ENCODE results near the gene RNF217. TPM values are rescaled to one million over a fixed set of nuclear protein-coding genes. Genes with fewer than 3 reads are reported as not detected.
"Not testable (repeated sequence)": the region's sequence is repeated elsewhere in the genome, so short reads cannot be mapped to it uniquely, and the experiment has no call there.

RNF217 gene
- total and polyA plus RNA-seq, 5 donors from 2014 or later, result 0.12 TPM; not detected in 4

DNA sequence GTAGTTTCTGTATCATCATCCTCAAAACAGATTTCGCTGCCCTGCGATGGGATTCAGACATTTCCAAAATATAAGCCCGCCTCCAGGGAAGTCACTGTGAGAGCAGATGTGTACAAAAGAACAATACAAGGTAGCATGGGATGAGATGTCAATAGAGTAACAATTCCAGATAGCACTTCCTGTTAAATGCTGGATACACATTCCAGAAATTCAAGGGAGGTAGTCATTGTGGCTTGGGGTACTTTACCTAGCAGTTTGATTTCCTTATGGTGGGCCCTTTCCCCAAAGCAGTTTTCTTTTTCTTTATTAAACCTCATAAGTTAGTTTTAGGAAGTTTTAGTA lies 2.5 kb downstream of the RNF217 start:
- no peak overlapping the region for H3K27ac ChIP-seq (ENCODE audit: insufficient read depth, low read length, poor library complexity, severe bottlenecking)
- no peak overlapping the region for H3K4me3 Mint-ChIP-seq
- H3K4me1 Mint-ChIP-seq, result peaks cover 0 to 11% (median 0%) of the 10 kb centered on the region in 4 donors
- H3K36me3 ChIP-seq (ENCODE audit: control insufficient read depth, insufficient read depth, low read length), result no peaks in the 10 kb centered on the region
- H3K9me3 ChIP-seq (ENCODE audit: control insufficient read depth in 2 of 2, low read length in 2 of 2), result no peaks in the 10 kb centered on the region
- ATAC-seq (ENCODE audit: low read depth in 2 of 2), result no peak
- no peak overlapping the region for H3K27ac Mint-ChIP-seq
- H3K36me3 Mint-ChIP-seq, result no peaks in the 10 kb centered on the region
- no peaks in the 10 kb centered on the region for H3K4me1 ChIP-seq (ENCODE audit: control insufficient read depth, insufficient read depth, low read length, poor library complexity, severe bottlenecking)
- peaks cover 7% of the 10 kb centered on the region for H3K27me3 ChIP-seq (ENCODE audit: control insufficient read depth, insufficient read depth, low read length)
- peaks cover 0 to 6% (median 0%) of the 10 kb centered on the region in 7 donors for H3K9me3 Mint-ChIP-seq
- no peak overlapping the region for H3K4me3 ChIP-seq (ENCODE audit: low read depth, low read length)
- no peak for DNase-seq
- H3K27me3 Mint-ChIP-seq, result peaks cover 29% of the 10 kb centered on the region

DNA sequence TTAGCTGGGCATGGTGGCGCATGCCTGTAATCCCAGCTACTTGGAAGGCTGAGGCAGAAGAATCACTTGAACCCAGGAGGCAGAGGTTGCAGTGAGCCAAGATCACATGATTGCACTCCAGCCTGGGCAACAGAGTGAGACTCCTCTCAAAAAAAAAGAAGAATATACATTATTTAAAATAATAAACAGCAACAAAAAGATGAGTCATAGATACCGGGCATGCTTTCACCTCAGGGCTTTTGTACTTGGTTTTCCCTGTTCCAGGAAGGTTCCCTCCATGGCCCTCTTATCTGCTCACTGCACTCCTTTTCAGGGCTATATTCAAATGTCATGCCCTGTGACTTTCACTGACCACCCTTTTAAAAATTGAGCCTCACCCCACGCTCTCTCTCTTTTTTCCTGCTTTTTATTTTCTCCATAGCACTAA lies 3.2 kb downstream of the RNF217 start:
- not testable (repeated sequence) for H3K27me3 ChIP-seq (ENCODE audit: control insufficient read depth, insufficient read depth, low read length); ATAC-seq (ENCODE audit: low read depth in 2 of 2); H3K36me3 Mint-ChIP-seq; H3K4me3 ChIP-seq (ENCODE audit: low read depth, low read length); H3K27ac ChIP-seq (ENCODE audit: insufficient read depth, low read length, poor library complexity, severe bottlenecking); H3K4me3 Mint-ChIP-seq; DNase-seq; H3K9me3 Mint-ChIP-seq; H3K36me3 ChIP-seq (ENCODE audit: control insufficient read depth, insufficient read depth, low read length); H3K4me1 ChIP-seq (ENCODE audit: control insufficient read depth, insufficient read depth, low read length, poor library complexity, severe bottlenecking); H3K9me3 ChIP-seq (ENCODE audit: control insufficient read depth in 2 of 2, low read length in 2 of 2)
- peaks cover 0 to 11% (median 0%) of the 10 kb centered on the region in 4 donors for H3K4me1 Mint-ChIP-seq
- H3K27me3 Mint-ChIP-seq, result peaks cover 29% of the 10 kb centered on the region
- peak overlapping the region in 1 of 3 donors; percentile 70 for H3K27ac Mint-ChIP-seq

DNA sequence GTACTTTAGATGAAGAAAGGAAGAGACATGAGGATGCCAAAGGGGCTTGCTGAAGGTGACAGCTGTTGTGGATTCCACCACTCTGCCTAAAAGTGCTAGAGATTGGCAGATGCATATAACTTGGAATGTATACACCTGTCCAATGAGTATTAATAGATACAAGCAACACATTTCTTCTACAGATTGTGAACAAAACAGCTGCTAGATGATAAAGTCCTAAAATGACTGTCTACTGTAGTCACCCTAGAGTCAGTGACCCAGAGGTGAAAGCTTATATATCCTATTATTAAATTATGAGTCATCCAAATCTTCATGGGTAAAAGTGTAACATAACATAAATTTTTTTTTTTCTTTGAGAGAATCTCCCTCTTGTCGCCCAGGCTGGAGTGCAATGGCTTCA lies 5.2 kb downstream of the RNF217 start:
- peaks cover 3% of the 10 kb centered on the region for H3K27me3 ChIP-seq (ENCODE audit: control insufficient read depth, insufficient read depth, low read length)
- H3K27me3 Mint-ChIP-seq, result peaks cover 16% of the 10 kb centered on the region
- H3K36me3 Mint-ChIP-seq, result no peaks in the 10 kb centered on the region
- no peak overlapping the region for H3K27ac ChIP-seq (ENCODE audit: insufficient read depth, low read length, poor library complexity, severe bottlenecking)
- H3K4me1 Mint-ChIP-seq, result peaks cover 0 to 5% (median 0%) of the 10 kb centered on the region in 4 donors
- DNase-seq (no peak), ATAC-seq (ENCODE audit: low read depth in 2 of 2) (no peak)
- no peak overlapping the region for H3K4me3 Mint-ChIP-seq
- H3K9me3 ChIP-seq (ENCODE audit: control insufficient read depth in 2 of 2, low read length in 2 of 2), result no peaks in the 10 kb centered on the region
- H3K4me1 ChIP-seq (ENCODE audit: control insufficient read depth, insufficient read depth, low read length, poor library complexity, severe bottlenecking), result no peaks in the 10 kb centered on the region
- no peak overlapping the region for H3K27ac Mint-ChIP-seq
- no peaks in the 10 kb centered on the region for H3K36me3 ChIP-seq (ENCODE audit: control insufficient read depth, insufficient read depth, low read length)
- H3K9me3 Mint-ChIP-seq, result peaks cover 0 to 6% (median 4%) of the 10 kb centered on the region in 7 donors
- no peak overlapping the region for H3K4me3 ChIP-seq (ENCODE audit: low read depth, low read length)

DNA sequence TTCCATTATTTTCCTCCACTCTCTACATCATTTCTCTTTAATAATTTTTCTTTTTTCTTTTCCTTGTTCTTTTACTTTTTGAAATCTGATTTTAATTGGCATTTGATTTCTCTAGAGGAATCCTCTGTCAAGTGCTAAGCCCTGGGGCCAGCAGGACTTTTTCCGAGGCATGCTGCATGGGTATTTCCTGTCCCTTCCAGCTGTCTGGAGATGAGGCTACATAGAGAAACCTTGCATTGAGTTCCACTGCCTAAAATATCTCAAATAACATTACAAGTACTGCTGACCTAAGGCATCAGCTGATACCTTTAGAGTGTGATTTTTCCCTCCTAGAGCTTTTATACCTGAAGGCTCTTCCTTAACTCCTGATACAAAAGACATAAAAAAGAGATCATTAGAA lies 6.2 kb downstream of the RNF217 start:
- no peaks in the 10 kb centered on the region for H3K9me3 ChIP-seq (ENCODE audit: control insufficient read depth in 2 of 2, low read length in 2 of 2)
- Mint-ChIP-seq H3K4me1 (peaks cover 0 to under 1% (median 0%) of the 10 kb centered on the region in 4 donors), H3K27me3 (peaks cover 11% of the 10 kb centered on the region), H3K4me3 (no peak overlapping the region), H3K9me3 (peaks cover 0 to 6% (median 4%) of the 10 kb centered on the region in 7 donors), H3K27ac (no peak overlapping the region), H3K36me3 (no peaks in the 10 kb centered on the region)
- ATAC-seq (ENCODE audit: low read depth in 2 of 2), result no peak
- H3K36me3 ChIP-seq (ENCODE audit: control insufficient read depth, insufficient read depth, low read length), result no peaks in the 10 kb centered on the region
- H3K27ac ChIP-seq (ENCODE audit: insufficient read depth, low read length, poor library complexity, severe bottlenecking), result no peak overlapping the region
- H3K4me1 ChIP-seq (ENCODE audit: control insufficient read depth, insufficient read depth, low read length, poor library complexity, severe bottlenecking), result no peaks in the 10 kb centered on the region
- DNase-seq, result no peak
- no peak overlapping the region for H3K4me3 ChIP-seq (ENCODE audit: low read depth, low read length)
- H3K27me3 ChIP-seq (ENCODE audit: control insufficient read depth, insufficient read depth, low read length), result peaks cover 3% of the 10 kb centered on the region

DNA sequence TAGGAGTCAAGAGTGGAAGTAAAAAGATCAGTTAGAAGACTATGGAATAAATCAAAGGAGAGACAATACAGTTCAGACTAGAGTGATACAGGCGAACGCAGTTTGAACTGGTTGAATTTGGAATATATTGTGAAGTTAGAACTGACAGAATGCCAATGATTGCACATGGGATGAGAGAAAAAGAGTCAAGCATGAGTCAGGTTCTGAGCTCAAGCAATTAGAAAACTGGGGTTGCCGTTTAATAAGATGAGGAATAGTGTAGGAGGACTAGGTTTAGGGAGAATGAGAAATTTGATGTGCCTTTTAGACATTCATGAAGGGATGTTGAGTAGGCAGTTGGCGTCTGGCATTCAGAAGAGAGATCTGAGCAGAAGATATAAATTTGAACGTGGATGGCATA lies 8.0 kb downstream of the RNF217 start:
- DNase-seq (no peak), ATAC-seq (ENCODE audit: low read depth in 2 of 2) (no peak)
- Histone ChIP-seq H3K36me3 (ENCODE audit: control insufficient read depth, insufficient read depth, low read length) (no peaks in the 10 kb centered on the region), H3K27ac (ENCODE audit: insufficient read depth, low read length, poor library complexity, severe bottlenecking) (no peak overlapping the region), H3K9me3 (ENCODE audit: control insufficient read depth in 2 of 2, low read length in 2 of 2) (no peaks in the 10 kb centered on the region), H3K27me3 (ENCODE audit: control insufficient read depth, insufficient read depth, low read length) (no peaks in the 10 kb centered on the region), H3K4me3 (ENCODE audit: low read depth, low read length) (no peak overlapping the region), H3K4me1 (ENCODE audit: control insufficient read depth, insufficient read depth, low read length, poor library complexity, severe bottlenecking) (no peaks in the 10 kb centered on the region)
- Mint-ChIP-seq H3K9me3 (peaks cover 0 to 6% (median 3%) of the 10 kb centered on the region in 7 donors), H3K4me3 (no peak overlapping the region), H3K4me1 (no peaks in the 10 kb centered on the region), H3K27me3 (peaks cover 8% of the 10 kb centered on the region), H3K27ac (no peak overlapping the region), H3K36me3 (no peaks in the 10 kb centered on the region)

DNA sequence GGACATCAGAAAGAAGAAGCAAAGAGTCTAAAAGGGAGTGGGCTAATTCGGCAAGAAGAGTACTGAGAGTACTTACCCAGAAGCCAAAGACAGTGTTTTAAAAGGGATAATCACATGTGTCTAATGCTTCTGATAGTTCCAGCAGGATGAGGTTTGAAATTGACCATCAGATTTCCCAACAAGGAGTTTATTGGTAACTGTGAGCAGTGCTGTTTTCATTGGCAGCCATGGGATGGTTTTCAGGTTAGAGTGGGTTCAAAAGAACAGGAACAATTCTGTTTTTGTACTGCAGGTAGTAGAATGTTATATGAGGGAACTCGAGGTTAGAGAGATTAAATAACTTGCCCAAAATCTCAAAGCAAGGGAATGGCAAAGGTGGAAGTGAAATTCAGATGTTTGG lies 8.5 kb downstream of the RNF217 start:
- DNase-seq, result no peak
- Histone ChIP-seq H3K4me3 (ENCODE audit: low read depth, low read length) (no peak overlapping the region), H3K27me3 (ENCODE audit: control insufficient read depth, insufficient read depth, low read length) (no peaks in the 10 kb centered on the region), H3K36me3 (ENCODE audit: control insufficient read depth, insufficient read depth, low read length) (no peaks in the 10 kb centered on the region), H3K9me3 (ENCODE audit: control insufficient read depth in 2 of 2, low read length in 2 of 2) (no peaks in the 10 kb centered on the region), H3K27ac (ENCODE audit: insufficient read depth, low read length, poor library complexity, severe bottlenecking) (no peak overlapping the region), H3K4me1 (ENCODE audit: control insufficient read depth, insufficient read depth, low read length, poor library complexity, severe bottlenecking) (no peaks in the 10 kb centered on the region)
- no peak overlapping the region for H3K27ac Mint-ChIP-seq
- H3K36me3 Mint-ChIP-seq, result no peaks in the 10 kb centered on the region
- no peaks in the 10 kb centered on the region for H3K4me1 Mint-ChIP-seq
- peaks cover 6% of the 10 kb centered on the region for H3K27me3 Mint-ChIP-seq
- H3K4me3 Mint-ChIP-seq, result no peak overlapping the region
- H3K9me3 Mint-ChIP-seq, result peaks cover 0 to 6% (median 2%) of the 10 kb centered on the region in 7 donors
- ATAC-seq (ENCODE audit: low read depth in 2 of 2), result no peak

DNA sequence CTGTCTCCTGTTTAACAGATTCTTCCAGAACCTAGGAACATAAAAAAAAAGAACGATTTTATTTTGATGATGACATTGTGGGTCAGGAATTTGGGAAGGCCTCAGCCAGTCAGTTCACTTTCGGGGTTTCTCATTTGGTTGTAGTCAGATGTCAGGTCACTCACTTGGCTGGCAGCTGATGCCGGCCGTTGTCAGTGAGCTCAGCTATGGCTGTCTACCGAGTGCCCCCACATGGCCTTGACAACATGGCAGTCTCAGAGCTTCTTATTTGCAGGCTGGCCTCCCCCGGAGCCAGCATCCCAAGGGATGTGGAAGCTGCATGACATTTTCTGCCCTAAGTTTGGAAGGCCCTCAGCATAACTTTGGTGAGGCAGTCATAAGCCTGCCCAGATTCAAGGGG lies 11.5 kb downstream of the RNF217 start:
- DNase-seq (no peak), ATAC-seq (ENCODE audit: low read depth in 2 of 2) (no peak)
- no peak overlapping the region for H3K27ac ChIP-seq (ENCODE audit: insufficient read depth, low read length, poor library complexity, severe bottlenecking)
- no peaks in the 10 kb centered on the region for H3K27me3 ChIP-seq (ENCODE audit: control insufficient read depth, insufficient read depth, low read length)
- H3K4me3 ChIP-seq (ENCODE audit: low read depth, low read length), result no peak overlapping the region
- Mint-ChIP-seq H3K27ac (no peak overlapping the region), H3K4me3 (no peak overlapping the region), H3K27me3 (no peaks in the 10 kb centered on the region), H3K36me3 (no peaks in the 10 kb centered on the region), H3K4me1 (no peaks in the 10 kb centered on the region), H3K9me3 (peaks cover 0 to 6% (median 2%) of the 10 kb centered on the region in 7 donors)
- no peaks in the 10 kb centered on the region for H3K4me1 ChIP-seq (ENCODE audit: control insufficient read depth, insufficient read depth, low read length, poor library complexity, severe bottlenecking)
- H3K9me3 ChIP-seq (ENCODE audit: control insufficient read depth in 2 of 2, low read length in 2 of 2), result no peaks in the 10 kb centered on the region
- no peaks in the 10 kb centered on the region for H3K36me3 ChIP-seq (ENCODE audit: control insufficient read depth, insufficient read depth, low read length)

DNA sequence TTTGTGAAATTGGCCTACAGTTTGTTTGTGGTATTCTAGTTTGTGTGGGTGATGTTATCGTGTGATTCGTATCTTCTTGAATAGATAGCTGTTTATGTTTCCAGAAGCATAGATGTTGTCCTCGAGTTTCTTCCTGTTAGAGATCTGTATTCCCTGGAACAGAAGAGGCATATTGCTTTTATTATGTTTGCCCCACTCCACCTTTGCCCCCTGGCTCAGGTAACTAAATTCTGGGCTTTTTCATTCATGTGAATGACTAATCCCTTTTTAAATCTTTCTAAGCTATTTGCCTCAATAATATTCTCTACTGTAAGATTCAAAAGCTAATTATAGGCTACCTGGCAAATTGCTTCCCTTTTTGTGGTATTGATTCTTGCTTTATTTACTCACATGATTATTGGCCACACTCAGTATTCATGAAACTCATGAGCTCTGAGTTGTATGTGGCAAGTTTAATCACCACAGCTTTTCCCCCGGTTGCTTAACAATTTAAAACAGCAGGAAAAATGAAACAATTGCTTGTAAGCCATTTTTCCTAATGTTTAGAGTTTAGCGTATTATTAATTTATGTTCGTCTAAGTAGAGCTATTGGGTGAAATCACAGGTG lies 12.6 kb downstream of the RNF217 start:
- Mint-ChIP-seq H3K27ac (no peak overlapping the region), H3K27me3 (no peaks in the 10 kb centered on the region), H3K9me3 (peaks cover 0 to 10% (median 4%) of the 10 kb centered on the region in 7 donors), H3K4me3 (no peak overlapping the region), H3K4me1 (no peaks in the 10 kb centered on the region), H3K36me3 (no peaks in the 10 kb centered on the region)
- H3K36me3 ChIP-seq (ENCODE audit: control insufficient read depth, insufficient read depth, low read length), result no peaks in the 10 kb centered on the region
- no peak for ATAC-seq (ENCODE audit: low read depth in 2 of 2)
- no peak overlapping the region for H3K4me3 ChIP-seq (ENCODE audit: low read depth, low read length)
- no peaks in the 10 kb centered on the region for H3K9me3 ChIP-seq (ENCODE audit: control insufficient read depth in 2 of 2, low read length in 2 of 2)
- no peak for DNase-seq
- no peaks in the 10 kb centered on the region for H3K4me1 ChIP-seq (ENCODE audit: control insufficient read depth, insufficient read depth, low read length, poor library complexity, severe bottlenecking)
- no peaks in the 10 kb centered on the region for H3K27me3 ChIP-seq (ENCODE audit: control insufficient read depth, insufficient read depth, low read length)
- no peak overlapping the region for H3K27ac ChIP-seq (ENCODE audit: insufficient read depth, low read length, poor library complexity, severe bottlenecking)
